Lower leg skin (tissue), 3 donors: Measurements from ENCODE around the gene OLFML3.

Experiments
- CTCF ChIP-seq, 3 donors: fragments of 450-650 bp; IDR thresholded peaks; one replicate each; pipeline ENCODE4 v1.5.1; 2016; ENCODE audit warnings: antibody characterized with exemption in 3 of 3, mild to moderate bottlenecking in 3 of 3, moderate library complexity in 2 of 3
- POLR2A ChIP-seq, 2 donors: fragments of 450-650 bp; IDR thresholded peaks; one replicate each; pipeline ENCODE4 v1.6.1; 2016 to 2017; ENCODE audit warnings: antibody characterized with exemption in 2 of 2, mild to moderate bottlenecking in 1 of 2, moderate library complexity in 1 of 2

- TF ChIP-seq CTCF (IDR thresholded peaks at IDR 0.05) (no peak), POLR2A (IDR thresholded peaks at IDR 0.05) (no peak)
These were observed 47.8 kb upstream of the OLFML3 start for GRCh38 chr1:113931451-113931851.
